ENCODE measurements around the gene DHDDS.
A peak's percentile ranks its signal among the peaks of the same experiment; 100 is the strongest.
"Not testable (repeated sequence)": the region's sequence is repeated elsewhere in the genome, so short reads cannot be mapped to it uniquely, and the experiment has no call there.

The DHDDS gene, protein sequence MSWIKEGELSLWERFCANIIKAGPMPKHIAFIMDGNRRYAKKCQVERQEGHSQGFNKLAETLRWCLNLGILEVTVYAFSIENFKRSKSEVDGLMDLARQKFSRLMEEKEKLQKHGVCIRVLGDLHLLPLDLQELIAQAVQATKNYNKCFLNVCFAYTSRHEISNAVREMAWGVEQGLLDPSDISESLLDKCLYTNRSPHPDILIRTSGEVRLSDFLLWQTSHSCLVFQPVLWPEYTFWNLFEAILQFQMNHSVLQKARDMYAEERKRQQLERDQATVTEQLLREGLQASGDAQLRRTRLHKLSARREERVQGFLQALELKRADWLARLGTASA

GRCh38 chr1:26431979-26432695, at the start of gene DHDDS:
DHDDS (plus strand) TSS chr1:26432321; CDS start chr1:26432946, 625 bp downstream.
- DNase-seq (ENCODE audit: low spot score): peak; percentile 98

GRCh38 chr1:26384076-26384475, 48.0 kb upstream of the DHDDS start:
- no peak for DNase-seq (ENCODE audit: low spot score)

- not testable (repeated sequence) for DNase-seq (ENCODE audit: low spot score)
Measured at GRCh38 chr1:26385063-26385462, 47.1 kb upstream of the DHDDS start.

DNA sequence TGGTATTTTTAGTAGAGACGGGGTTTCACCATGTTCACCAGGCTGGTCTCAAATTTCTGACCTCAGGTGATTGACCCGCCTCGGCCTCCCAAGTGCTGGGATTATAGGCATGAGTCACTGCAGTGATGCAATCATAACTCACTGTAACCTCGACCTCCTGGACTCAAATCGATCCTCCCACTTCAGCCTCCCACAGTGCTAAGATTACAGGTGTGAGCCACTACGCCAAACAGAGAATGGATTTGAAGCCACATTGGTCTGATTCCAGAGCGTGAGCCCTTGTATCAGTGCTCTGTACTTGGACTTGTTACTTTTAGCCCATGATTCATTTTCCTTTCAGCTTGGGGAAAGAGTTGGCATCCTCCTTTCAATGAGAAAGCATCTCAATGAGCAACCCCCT, 44.7 kb upstream of the DHDDS start:
- no peak for DNase-seq (ENCODE audit: low spot score)

DNA sequence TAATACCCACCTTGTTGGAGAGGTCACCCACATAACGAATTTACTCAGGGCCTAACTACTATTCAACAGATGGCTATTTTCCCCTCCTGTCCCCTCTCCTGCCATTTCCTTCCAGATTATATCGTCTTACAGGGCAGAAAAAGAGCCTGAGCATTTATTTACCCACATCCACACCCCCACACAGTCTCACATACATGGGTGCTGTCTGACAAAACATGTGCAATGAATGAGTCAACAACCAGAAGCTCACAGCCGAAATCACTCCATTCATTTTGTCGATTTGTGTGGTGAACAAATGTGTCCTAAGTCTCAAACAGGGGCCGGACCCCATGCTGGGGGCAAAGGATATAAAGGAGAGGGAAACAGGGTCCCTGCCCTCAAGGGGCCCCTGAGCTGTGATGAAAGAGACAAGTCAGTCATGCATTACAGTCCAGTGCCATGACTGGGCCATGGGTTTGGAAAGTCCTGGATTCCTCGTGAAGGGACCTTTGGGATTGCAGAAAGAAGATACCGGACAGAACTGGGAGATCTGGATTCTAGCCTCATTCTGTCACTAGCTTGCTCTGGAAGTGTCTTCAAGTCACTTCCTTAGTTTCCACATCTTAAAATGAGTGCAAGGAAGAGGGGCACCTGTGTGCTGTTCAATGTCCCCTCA, 43.2 kb upstream of the DHDDS start:
- DNase-seq (ENCODE audit: low spot score): no peak

DNA sequence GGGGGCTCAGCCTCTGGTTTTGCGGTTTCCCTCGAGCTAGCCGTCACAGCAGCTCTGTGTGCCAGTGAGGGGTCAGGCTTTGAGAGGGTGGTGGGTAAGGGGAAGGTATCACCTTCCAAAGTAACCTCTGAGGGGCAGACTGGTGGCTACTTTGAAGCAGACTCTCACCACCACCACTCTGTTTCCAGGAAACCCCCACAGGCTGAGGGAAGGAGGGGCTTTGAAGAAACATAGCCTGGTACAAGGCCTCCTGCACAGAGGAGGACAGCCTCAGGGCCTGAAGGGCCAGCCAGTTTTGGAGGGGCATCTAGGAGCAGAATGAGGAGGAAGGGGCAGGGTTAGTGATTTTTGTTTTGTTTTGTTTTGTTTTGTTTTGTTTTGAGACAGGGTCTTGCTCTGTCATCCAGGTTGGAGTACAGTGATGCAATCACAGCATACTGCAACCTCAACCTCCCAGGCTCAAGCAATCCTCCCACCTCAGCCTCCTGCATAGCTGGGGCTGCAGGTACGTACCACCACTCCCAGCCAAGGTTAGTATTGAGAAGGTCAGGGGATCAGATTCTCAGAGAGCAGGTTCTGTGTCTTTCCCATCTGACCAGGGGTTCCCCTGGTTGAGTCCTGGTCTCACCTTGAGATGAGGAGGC, 42.4 kb upstream of the DHDDS start:
- DNase-seq (ENCODE audit: low spot score): no peak

DNA sequence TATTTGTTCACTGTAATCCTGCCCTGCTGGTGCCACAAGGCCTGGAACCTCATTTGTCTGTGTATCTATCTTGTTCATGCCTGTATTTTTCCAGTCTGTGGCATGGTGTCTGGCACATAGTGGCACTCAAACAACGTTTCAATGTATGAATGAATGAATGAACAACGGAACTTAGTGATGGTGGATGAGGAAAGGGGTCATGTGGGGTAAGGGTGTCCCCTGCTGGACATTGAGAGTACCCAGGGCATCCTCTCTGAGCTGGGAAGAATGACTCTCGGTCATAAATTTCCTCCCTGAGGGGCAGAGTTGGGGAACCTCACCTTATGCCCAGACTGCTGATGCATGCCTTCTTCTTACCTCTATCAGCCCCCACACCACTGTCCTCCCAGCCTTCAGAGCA, 40.7 kb upstream of the DHDDS start:
- DNase-seq (ENCODE audit: low spot score): peak; percentile 75

DNA sequence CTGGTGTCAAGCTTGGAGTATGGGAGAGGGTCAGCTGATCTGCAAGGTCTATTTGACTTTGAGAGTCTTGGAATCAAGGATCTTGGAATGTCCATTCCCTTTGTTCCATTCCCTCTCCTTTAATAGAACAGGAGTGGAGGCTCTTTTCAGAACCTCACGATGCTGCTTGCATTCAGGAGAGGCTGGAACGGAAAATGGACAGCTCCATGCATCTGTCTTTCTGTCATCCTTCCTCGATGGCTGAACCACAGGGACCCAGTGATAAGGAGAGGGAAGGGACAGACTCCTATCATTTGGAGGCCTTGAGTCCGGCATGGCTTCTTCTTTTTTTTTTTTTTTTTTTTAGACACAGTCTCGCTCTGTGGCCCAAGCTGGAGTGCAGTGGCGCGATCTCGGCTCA, 36.4 kb upstream of the DHDDS start:
- no peak for DNase-seq (ENCODE audit: low spot score)

GRCh38 chr1:26399034-26399433, 33.1 kb upstream of the DHDDS start:
- DNase-seq (ENCODE audit: low spot score): no peak

GRCh38 chr1:26401891-26402290, 30.2 kb upstream of the DHDDS start:
- DNase-seq (ENCODE audit: low spot score): no peak

- no peak for DNase-seq (ENCODE audit: low spot score)
Measured at GRCh38 chr1:26403656-26404055, 28.5 kb upstream of the DHDDS start.

DNA sequence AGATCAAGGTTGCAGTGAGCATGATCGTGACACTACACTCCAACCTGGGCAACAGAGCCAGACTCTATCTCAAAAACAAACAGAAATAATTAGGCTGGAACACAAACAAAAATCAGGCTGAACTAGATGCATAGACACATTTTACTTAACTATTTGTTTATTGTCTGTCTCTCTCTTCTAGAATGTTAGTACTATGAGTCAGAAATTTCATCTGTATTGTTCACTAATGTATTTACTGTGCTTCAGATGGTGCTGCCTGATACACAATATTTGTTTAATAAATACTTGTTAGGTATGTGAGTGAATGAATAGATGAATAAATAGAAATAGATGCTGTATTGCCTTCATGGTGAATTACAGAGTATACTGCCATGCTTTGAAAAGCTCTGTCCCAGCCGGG, 27.5 kb upstream of the DHDDS start:
- no peak for DNase-seq (ENCODE audit: low spot score)

DNA sequence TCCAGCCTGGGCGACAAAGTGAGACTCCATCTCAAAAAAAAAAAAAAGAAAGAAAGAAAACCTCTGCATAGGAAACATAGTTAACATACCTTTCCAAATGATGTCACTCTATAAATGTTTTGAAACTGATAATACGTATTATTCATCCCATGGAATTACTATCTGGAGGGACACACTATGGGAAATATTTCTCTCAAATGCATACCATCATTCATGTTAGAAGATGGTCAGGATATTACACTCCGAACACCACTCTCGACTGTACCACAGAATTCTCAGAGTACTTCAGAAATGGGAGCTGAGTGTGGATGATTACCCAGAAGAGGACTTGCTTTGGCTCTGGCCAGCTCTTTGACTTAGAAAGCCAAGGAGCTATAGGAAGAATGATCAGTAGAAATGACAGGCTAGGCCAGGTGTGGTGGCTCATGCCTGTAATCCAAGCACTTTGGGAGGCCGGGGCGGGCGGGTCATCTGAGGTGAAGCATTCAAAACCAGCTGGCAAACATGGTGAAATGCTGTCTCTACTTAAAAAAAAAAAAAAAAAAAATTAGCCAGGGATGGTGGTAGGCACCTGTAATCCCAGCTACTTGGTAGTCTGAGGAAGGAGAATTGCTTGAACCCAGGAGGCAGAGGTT, 26.7 kb upstream of the DHDDS start:
- peak; percentile 65 for DNase-seq (ENCODE audit: low spot score)

- DNase-seq (ENCODE audit: low spot score): peak; percentile 79
Measured at GRCh38 chr1:26408604-26409003, 23.5 kb upstream of the DHDDS start.

- DNase-seq (ENCODE audit: low spot score): no peak
Measured at GRCh38 chr1:26409191-26409807, 22.8 kb upstream of the DHDDS start.

GRCh38 chr1:26410706-26411623, 21.2 kb upstream of the DHDDS start, which contains the start of gene LIN28A:
LIN28A (plus strand) TSS chr1:26410817; CDS start chr1:26410892, 75 bp downstream.
- no peak for DNase-seq (ENCODE audit: low spot score)

DNA sequence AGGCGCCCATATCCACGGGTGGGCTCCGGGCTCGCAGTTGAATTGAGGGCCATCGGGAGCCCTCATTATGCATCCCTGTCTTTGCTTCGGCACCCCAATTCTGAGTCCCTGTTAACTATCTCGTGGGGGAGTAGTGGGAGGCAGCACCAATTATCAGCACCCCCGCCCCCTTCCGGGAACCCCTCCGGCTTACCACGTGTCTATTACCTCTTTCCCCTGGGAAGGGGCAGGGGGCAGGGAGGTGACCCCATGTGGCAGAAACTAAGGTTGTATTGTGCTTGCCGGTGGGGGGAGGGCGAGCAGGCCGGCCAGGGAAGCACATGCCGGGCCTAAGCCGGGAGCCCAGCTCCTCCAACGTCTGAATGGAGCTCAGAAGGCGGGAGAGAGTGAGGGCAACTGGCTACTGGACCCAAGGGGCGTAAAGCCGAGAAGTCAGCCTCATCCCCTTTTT, 20.5 kb upstream of the DHDDS start:
- no peak for DNase-seq (ENCODE audit: low spot score)

GRCh38 chr1:26412180-26412840, 19.8 kb upstream of the DHDDS start:
- DNase-seq (ENCODE audit: low spot score): no peak

GRCh38 chr1:26413031-26413430, 19.1 kb upstream of the DHDDS start:
- DNase-seq (ENCODE audit: low spot score): no peak
